SK-N-MC (cell line): Measurements from ENCODE around the gene PDE4B.

Source experiments
- EZH2 ChIP-seq: fragments of 200-600 bp; sonication (generic); IDR thresholded peaks from one replicate; pipeline ENCODE4 v1.6.1; 2017; ENCODE audit warnings: antibody characterized with exemption
- FOXP2 ChIP-seq: optimal IDR thresholded peaks from 2 replicates; pipeline ENCODE3; 2011; ENCODE audit warnings: mild to moderate bottlenecking, moderate library complexity; ENCODE audit not compliant: insufficient read depth; ENCODE audit errors: extremely low read length, control extremely low read depth
- POLR2AphosphoS5 ChIP-seq: IDR thresholded peaks from 2 replicates; pipeline ENCODE4 v1.6.1; 2012; ENCODE audit warnings: mild to moderate bottlenecking, low read depth, low read length, borderline replicate concordance

GRCh38 chr1:66140072-66140471 lies 347.4 kb downstream of the PDE4B start:
- TF ChIP-seq POLR2AphosphoS5 (no peak), EZH2 (no peak), FOXP2 (no peak)
